ENCODE measurements around the gene SMTNL2. TPM values are rescaled to one million over a fixed set of nuclear protein-coding genes. Genes with fewer than 3 reads are reported as not detected.
"Not testable (repeated sequence)": the region's sequence is repeated elsewhere in the genome, so short reads cannot be mapped to it uniquely, and the experiment has no call there.

Gene SMTNL2
- total RNA-seq, 1 donor from 2014 or later: 40.4 TPM

- ATAC-seq (ENCODE audit: poor library complexity) (no peak), DNase-seq (peak; percentile 21)
Measured at GRCh38 chr17:4593021-4593421, 8.7 kb downstream of the SMTNL2 start.

GRCh38 chr17:4594406-4594805 lies 10.1 kb downstream of the SMTNL2 start:
- DNase-seq (no peak), ATAC-seq (ENCODE audit: poor library complexity) (no peak)
- intact Hi-C loops (cut with DNase I): no loop called here

More at GRCh38 chr17:4593021-4593421, 8.7 kb downstream of the SMTNL2 start:
- intact Hi-C loops (cut with DNase I): no loop called here

- ATAC-seq (ENCODE audit: poor library complexity) (no peak), DNase-seq (peak; percentile 62)
- intact Hi-C loops (cut with DNase I): no loop called here
Measured at GRCh38 chr17:4594931-4595684, 10.8 kb downstream of the SMTNL2 start.

- intact Hi-C loops (cut with DNase I); ATAC-seq (ENCODE audit: poor library complexity): not testable (repeated sequence)
- peak; percentile 36 for DNase-seq
Measured at GRCh38 chr17:4595685-4596342, 11.5 kb downstream of the SMTNL2 start.

- peak; percentile 25 for DNase-seq
- no peak for ATAC-seq (ENCODE audit: poor library complexity)
- intact Hi-C loops (cut with DNase I): no loop called here
Measured at GRCh38 chr17:4596636-4597380, 12.5 kb downstream of the SMTNL2 start.

GRCh38 chr17:4597975-4598374 lies 13.6 kb downstream of the SMTNL2 start:
- ATAC-seq (ENCODE audit: poor library complexity) (peak; percentile 29), DNase-seq (peak; percentile 70)
- intact Hi-C loops (cut with DNase I): no loop called here

GRCh38 chr17:4598776-4599504 lies 14.6 kb downstream of the SMTNL2 start:
- peak; percentile 85 for DNase-seq
- peak; percentile 79 for ATAC-seq (ENCODE audit: poor library complexity)
- intact Hi-C loops (cut with DNase I): no loop called here

- intact Hi-C loops (cut with DNase I): no loop called here
- ATAC-seq (ENCODE audit: poor library complexity) (peak; percentile 64), DNase-seq (peak; percentile 85)
Measured at GRCh38 chr17:4599505-4600281, 15.4 kb downstream of the SMTNL2 start.

GRCh38 chr17:4600563-4600962 lies 16.2 kb downstream of the SMTNL2 start:
- ATAC-seq (ENCODE audit: poor library complexity) (peak; percentile 65), DNase-seq (peak; percentile 80)
- intact Hi-C loops (cut with DNase I): no loop called here

GRCh38 chr17:4601326-4601725 lies 17.0 kb downstream of the SMTNL2 start:
- DNase-seq (no peak), ATAC-seq (ENCODE audit: poor library complexity) (no peak)
- intact Hi-C loops (cut with DNase I): no loop called here

- no peak for ATAC-seq (ENCODE audit: poor library complexity)
- no peak for DNase-seq
- intact Hi-C loops (cut with DNase I): no loop called here
Measured at GRCh38 chr17:4602041-4602440, 17.7 kb downstream of the SMTNL2 start.

- intact Hi-C loops (cut with DNase I): no loop called here
- peak; percentile 48 for ATAC-seq (ENCODE audit: poor library complexity)
- DNase-seq: peak; percentile 93
Measured at GRCh38 chr17:4604111-4604644, 19.8 kb downstream of the SMTNL2 start.

GRCh38 chr17:4604736-4605135 lies 20.4 kb downstream of the SMTNL2 start:
- intact Hi-C loops (cut with DNase I); DNase-seq; ATAC-seq (ENCODE audit: poor library complexity): not testable (repeated sequence)

- intact Hi-C loops (cut with DNase I): no loop called here
- ATAC-seq (ENCODE audit: poor library complexity) (peak; percentile 13), DNase-seq (peak; percentile 82)
Measured at GRCh38 chr17:4605826-4606225, 21.5 kb downstream of the SMTNL2 start.

- no peak for DNase-seq
- ATAC-seq (ENCODE audit: poor library complexity): peak; percentile 29
- intact Hi-C loops (cut with DNase I): no loop called here
Measured at GRCh38 chr17:4607261-4607741, 23.0 kb downstream of the SMTNL2 start.

- intact Hi-C loops (cut with DNase I): no loop called here
- DNase-seq (peak; percentile 84), ATAC-seq (ENCODE audit: poor library complexity) (peak; percentile 57)
Measured at GRCh38 chr17:4607773-4608187, 23.5 kb downstream of the SMTNL2 start.

- DNase-seq: no peak
- no peak for ATAC-seq (ENCODE audit: poor library complexity)
- intact Hi-C loops (cut with DNase I): no loop called here
Measured at GRCh38 chr17:4609761-4610160, 25.4 kb downstream of the SMTNL2 start.

- intact Hi-C loops (cut with DNase I): no loop called here
- DNase-seq (no peak), ATAC-seq (ENCODE audit: poor library complexity) (no peak)
Measured at GRCh38 chr17:4610162-4610561, 25.8 kb downstream of the SMTNL2 start.
